ENCODE data around the gene STX18. TPM values are rescaled to one million over a fixed set of nuclear protein-coding genes. Genes with fewer than 3 reads are reported as not detected.

The STX18 gene
- total and polyA plus RNA-seq, 2 experiments from 2014 or later: 15.9 to 18.1 TPM

DNA sequence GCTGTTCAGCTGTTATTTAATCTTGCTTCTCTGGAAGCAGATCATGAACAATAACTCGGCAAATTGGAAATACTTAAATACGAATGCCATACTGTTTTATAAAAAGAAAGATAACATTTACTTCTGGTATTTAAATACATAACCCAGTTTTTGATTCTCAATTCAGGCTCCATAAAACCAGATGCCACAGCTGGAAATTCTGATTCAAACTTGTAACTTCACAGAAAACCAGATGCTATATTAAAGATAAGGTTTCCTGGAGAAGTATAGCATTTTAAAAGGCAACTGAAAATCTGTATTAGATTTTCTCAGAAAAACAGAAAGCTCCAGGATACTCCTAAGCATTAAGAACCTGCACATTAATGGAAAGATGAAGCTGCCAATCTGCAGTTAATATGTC lies 40.2 kb downstream of the STX18 start (continued):
- TF ChIP-seq, protein P1, sequence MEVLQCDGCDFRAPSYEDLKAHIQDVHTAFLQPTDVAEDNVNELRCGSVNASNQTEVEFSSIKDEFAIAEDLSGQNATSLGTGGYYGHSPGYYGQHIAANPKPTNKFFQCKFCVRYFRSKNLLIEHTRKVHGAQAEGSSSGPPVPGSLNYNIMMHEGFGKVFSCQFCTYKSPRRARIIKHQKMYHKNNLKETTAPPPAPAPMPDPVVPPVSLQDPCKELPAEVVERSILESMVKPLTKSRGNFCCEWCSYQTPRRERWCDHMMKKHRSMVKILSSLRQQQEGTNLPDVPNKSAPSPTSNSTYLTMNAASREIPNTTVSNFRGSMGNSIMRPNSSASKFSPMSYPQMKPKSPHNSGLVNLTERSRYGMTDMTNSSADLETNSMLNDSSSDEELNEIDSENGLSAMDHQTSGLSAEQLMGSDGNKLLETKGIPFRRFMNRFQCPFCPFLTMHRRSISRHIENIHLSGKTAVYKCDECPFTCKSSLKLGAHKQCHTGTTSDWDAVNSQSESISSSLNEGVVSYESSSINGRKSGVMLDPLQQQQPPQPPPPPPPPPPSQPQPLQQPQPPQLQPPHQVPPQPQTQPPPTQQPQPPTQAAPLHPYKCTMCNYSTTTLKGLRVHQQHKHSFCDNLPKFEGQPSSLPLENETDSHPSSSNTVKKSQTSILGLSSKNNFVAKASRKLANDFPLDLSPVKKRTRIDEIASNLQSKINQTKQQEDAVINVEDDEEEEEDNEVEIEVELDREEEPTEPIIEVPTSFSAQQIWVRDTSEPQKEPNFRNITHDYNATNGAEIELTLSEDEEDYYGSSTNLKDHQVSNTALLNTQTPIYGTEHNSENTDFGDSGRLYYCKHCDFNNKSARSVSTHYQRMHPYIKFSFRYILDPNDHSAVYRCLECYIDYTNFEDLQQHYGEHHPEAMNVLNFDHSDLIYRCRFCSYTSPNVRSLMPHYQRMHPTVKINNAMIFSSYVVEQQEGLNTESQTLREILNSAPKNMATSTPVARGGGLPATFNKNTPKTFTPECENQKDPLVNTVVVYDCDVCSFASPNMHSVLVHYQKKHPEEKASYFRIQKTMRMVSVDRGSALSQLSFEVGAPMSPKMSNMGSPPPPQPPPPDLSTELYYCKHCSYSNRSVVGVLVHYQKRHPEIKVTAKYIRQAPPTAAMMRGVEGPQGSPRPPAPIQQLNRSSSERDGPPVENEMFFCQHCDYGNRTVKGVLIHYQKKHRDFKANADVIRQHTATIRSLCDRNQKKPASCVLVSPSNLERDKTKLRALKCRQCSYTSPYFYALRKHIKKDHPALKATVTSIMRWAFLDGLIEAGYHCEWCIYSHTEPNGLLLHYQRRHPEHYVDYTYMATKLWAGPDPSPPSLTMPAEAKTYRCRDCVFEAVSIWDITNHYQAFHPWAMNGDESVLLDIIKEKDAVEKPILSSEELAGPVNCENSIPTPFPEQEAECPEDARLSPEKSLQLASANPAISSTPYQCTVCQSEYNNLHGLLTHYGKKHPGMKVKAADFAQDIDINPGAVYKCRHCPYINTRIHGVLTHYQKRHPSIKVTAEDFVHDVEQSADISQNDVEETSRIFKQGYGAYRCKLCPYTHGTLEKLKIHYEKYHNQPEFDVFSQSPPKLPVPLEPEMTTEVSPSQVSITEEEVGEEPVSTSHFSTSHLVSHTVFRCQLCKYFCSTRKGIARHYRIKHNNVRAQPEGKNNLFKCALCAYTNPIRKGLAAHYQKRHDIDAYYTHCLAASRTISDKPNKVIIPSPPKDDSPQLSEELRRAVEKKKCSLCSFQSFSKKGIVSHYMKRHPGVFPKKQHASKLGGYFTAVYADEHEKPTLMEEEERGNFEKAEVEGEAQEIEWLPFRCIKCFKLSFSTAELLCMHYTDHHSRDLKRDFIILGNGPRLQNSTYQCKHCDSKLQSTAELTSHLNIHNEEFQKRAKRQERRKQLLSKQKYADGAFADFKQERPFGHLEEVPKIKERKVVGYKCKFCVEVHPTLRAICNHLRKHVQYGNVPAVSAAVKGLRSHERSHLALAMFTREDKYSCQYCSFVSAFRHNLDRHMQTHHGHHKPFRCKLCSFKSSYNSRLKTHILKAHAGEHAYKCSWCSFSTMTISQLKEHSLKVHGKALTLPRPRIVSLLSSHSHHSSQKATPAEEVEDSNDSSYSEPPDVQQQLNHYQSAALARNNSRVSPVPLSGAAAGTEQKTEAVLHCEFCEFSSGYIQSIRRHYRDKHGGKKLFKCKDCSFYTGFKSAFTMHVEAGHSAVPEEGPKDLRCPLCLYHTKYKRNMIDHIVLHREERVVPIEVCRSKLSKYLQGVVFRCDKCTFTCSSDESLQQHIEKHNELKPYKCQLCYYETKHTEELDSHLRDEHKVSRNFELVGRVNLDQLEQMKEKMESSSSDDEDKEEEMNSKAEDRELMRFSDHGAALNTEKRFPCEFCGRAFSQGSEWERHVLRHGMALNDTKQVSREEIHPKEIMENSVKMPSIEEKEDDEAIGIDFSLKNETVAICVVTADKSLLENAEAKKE (CRISPR knock-in tag; IDR thresholded peaks at IDR 0.05): no peak

DNA sequence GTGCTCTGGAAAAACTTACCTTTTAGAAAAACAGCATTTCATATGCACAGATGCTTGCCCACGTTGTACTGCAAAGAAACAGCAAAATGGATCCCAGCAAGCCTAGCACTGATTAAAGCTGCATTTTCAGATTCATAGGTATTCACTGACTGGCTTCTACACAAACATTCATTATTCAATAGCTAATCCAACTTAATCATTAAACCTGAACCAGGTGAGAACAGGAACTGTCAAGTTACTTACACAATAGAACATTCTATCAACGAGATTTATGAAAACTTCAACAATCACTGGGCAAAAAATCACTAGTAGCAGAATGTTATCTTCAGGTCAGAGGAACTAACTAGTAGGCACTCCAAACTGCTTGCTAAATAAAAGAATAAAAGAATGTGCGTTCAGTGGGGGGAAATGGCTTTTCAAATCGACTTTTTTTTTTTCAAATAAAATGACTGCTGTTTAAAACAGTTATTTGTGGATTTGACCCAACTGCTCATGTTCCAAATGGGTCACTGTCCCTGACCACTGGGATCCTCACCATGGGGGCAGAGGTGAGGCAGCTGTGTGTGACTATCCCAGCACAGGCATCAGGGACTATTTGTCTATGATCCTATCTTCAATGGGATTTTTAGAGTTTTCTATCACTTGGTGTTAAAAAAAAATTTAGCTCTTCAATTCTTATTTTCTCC lies 42.3 kb downstream of the STX18 start:
- H3K4me2 ChIP-seq: no peak overlapping the region
- DNase-seq (ENCODE audit: low spot score) (no peak), ATAC-seq (no peak)
- no peaks in the 10 kb centered on the region for H3K9me2 ChIP-seq (ENCODE audit: insufficient read depth)
- H3K4me3 ChIP-seq: no peak overlapping the region
- no peaks in the 10 kb centered on the region; the same call in 1 of the 2 replicates for H3K79me2 ChIP-seq (replicated peaks; ENCODE audit: insufficient read depth)
- Mint-ChIP-seq H3K4me3 (no peak overlapping the region), H3K36me3 (ENCODE audit: low read depth) (no peaks in the 10 kb centered on the region), H3K4me1 (peaks cover 24% of the 10 kb centered on the region), H3K27ac (no peak overlapping the region), H3K27me3 (ENCODE audit: insufficient read depth, low read depth, poor library complexity) (peaks cover 2% of the 10 kb centered on the region), H3K9me3 (no peaks in the 10 kb centered on the region)
- peaks cover 11% of the 10 kb centered on the region for H4K20me1 ChIP-seq (replicated peaks; ENCODE audit: insufficient read depth)
- no peak overlapping the region for H3K27ac ChIP-seq (ENCODE audit: low read depth)
- no peak overlapping the region for H2AFZ ChIP-seq
- peaks cover 12% of the 10 kb centered on the region; the same call in 1 of the 2 replicates for H3K27me3 ChIP-seq (ENCODE audit: insufficient read depth)
- H3K4me1 ChIP-seq (ENCODE audit: insufficient read depth): peaks cover 16% of the 10 kb centered on the region
- H3F3A ChIP-seq (replicated peaks; ENCODE audit: low read depth): no peaks in the 10 kb centered on the region
- no peak for TF ChIP-seq CREB1 (CRISPR knock-in tag; IDR thresholded peaks at IDR 0.05; ENCODE audit: low read depth)
- TF ChIP-seq POLR2AphosphoS5 (IDR thresholded peaks at IDR 0.05; ENCODE audit: low read depth): no peak
- no peak for TF ChIP-seq STAT1 (IDR thresholded peaks at IDR 0.05; ENCODE audit: unreplicated experiment)
- TF ChIP-seq, protein P2, sequence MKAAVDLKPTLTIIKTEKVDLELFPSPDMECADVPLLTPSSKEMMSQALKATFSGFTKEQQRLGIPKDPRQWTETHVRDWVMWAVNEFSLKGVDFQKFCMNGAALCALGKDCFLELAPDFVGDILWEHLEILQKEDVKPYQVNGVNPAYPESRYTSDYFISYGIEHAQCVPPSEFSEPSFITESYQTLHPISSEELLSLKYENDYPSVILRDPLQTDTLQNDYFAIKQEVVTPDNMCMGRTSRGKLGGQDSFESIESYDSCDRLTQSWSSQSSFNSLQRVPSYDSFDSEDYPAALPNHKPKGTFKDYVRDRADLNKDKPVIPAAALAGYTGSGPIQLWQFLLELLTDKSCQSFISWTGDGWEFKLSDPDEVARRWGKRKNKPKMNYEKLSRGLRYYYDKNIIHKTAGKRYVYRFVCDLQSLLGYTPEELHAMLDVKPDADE (IDR thresholded peaks at IDR 0.05): no peak
- no peak for TF ChIP-seq JUNB (IDR thresholded peaks at IDR 0.05; ENCODE audit: unreplicated experiment)
- no peak for TF ChIP-seq EZH2phosphoT487 (IDR thresholded peaks at IDR 0.05; ENCODE audit: unreplicated experiment)
- TF ChIP-seq ZNF331 (CRISPR knock-in tag; IDR thresholded peaks at IDR 0.05; ENCODE audit: low read depth): no peak
- no peak for TF ChIP-seq EZH2 (IDR thresholded peaks at IDR 0.05; ENCODE audit: low read depth, unreplicated experiment)
- TF ChIP-seq ZNF114 (CRISPR knock-in tag; IDR thresholded peaks at IDR 0.05): no peak
- no peaks in the 10 kb centered on the region for H3K36me3 ChIP-seq (ENCODE audit: insufficient read depth)
